HepG2 (cell line): ENCODE results near the gene TIMM44.

Experiments used
- HBP1 ChIP-seq: IDR thresholded peaks from 2 replicates; pipeline ENCODE4 v1.6.1; 2016; ENCODE audit warnings: low read depth, control low read depth
- MYC ChIP-seq: sonication (generic); formaldehyde crosslinking; IDR thresholded peaks from 2 replicates; pipeline ENCODE4 v1.9.0; 2021; ENCODE audit warnings: missing genetic modification reagents, borderline replicate concordance
- NFKB2 ChIP-seq: sonication (generic); formaldehyde crosslinking; IDR thresholded peaks from 2 replicates; pipeline ENCODE4 v1.4.0; 2020; ENCODE audit warnings: missing genetic modification reagents, borderline replicate concordance
- ZBTB33 ChIP-seq: sonication (generic); formaldehyde crosslinking; IDR thresholded peaks from 2 replicates; pipeline ENCODE4 v1.4.0; 2020; ENCODE audit warnings: missing genetic modification reagents
- ZNF207 ChIP-seq: fragments of 450-650 bp; IDR thresholded peaks from 2 replicates; pipeline ENCODE4 v1.6.1; 2016; ENCODE audit warnings: antibody characterized with exemption, borderline replicate concordance

GRCh38 chr19:7924651-7925170, 18.8 kb downstream of the TIMM44 start:
- TF ChIP-seq ZBTB33 (CRISPR knock-in tag), result no peak
- TF ChIP-seq MYC, result no peak
- no peak for TF ChIP-seq ZNF207
- no peak for TF ChIP-seq HBP1 (CRISPR knock-in tag)
- TF ChIP-seq NFKB2 (CRISPR knock-in tag), result no peak
